HFFc6 (cell line): ENCODE results near the gene ANKS1A. TPM values are rescaled to one million over a fixed set of nuclear protein-coding genes. Genes with fewer than 3 reads are reported as not detected.

Source experiments
- DNase-seq: peaks from one replicate; pipeline ENCODE4 v3.0.0-alpha.2; 2018
- H3K27ac Mint-ChIP-seq: 2 replicates; pipeline ENCODE4 v1.8.0; 2020; ENCODE audit warnings: mild to moderate bottlenecking, mixed read lengths
- H3K27me3 Mint-ChIP-seq: 2 replicates; pipeline ENCODE4 v1.8.0; 2021; ENCODE audit warnings: mild to moderate bottlenecking, moderate library complexity, mixed read lengths; ENCODE audit not compliant: insufficient read depth
- H3K36me3 Mint-ChIP-seq: 2 replicates; pipeline ENCODE4 v1.8.0; 2021; ENCODE audit warnings: low read depth, mixed read lengths
- H3K4me1 Mint-ChIP-seq: 2 replicates; pipeline ENCODE4 v1.8.0; 2020; ENCODE audit warnings: low read depth, mixed read lengths
- H3K4me3 Mint-ChIP-seq: 2 replicates; pipeline ENCODE4 v1.8.0; 2020; ENCODE audit warnings: mild to moderate bottlenecking, moderate library complexity, mixed read lengths
- H3K9me3 Mint-ChIP-seq: 2 replicates; pipeline ENCODE4 v1.8.0; 2020; ENCODE audit warnings: mild to moderate bottlenecking, mixed read lengths
- CTCF ChIP-seq: fragments of 200-600 bp; sonication (generic); IDR thresholded peaks from 2 replicates; pipeline ENCODE4 v1.5.0; 2021; ENCODE audit warnings: antibody characterized with exemption, mild to moderate bottlenecking
- total RNA-seq, 6 experiments: library from RNA; stranded (reverse); fragmentation: NEBNext Ultra II Directional; extraction: Animal tissue kit (Norgen Biotek cat#: 25700); gene quantifications; 2 replicates in 1 of 6; 3 replicates in 5 of 6; pipeline ENCODE4 v1.2.3, GENCODE V29; 2021

Gene ANKS1A
- total RNA-seq, 6 experiments from 2014 or later: 11.6 to 13.5 (median 13.1) TPM

- H3K27ac Mint-ChIP-seq: no peak overlapping the region
- no peak for TF ChIP-seq CTCF
- no peaks in the 10 kb centered on the region for H3K9me3 Mint-ChIP-seq
- H3K27me3 Mint-ChIP-seq: peaks cover 7% of the 10 kb centered on the region
- peaks cover 12% of the 10 kb centered on the region for H3K4me1 Mint-ChIP-seq
- no peak for DNase-seq
- no peak overlapping the region for H3K4me3 Mint-ChIP-seq
- H3K36me3 Mint-ChIP-seq: no peaks in the 10 kb centered on the region; the same call in 1 of the 2 replicates
Measured at GRCh38 chr6:35083507-35083906, 194.5 kb downstream of the ANKS1A start.

- Mint-ChIP-seq H3K27me3 (peaks cover 7% of the 10 kb centered on the region), H3K36me3 (no peaks in the 10 kb centered on the region; the same call in 1 of the 2 replicates)
Measured at GRCh38 chr6:35084041-35084491, 195.0 kb downstream of the ANKS1A start.

GRCh38 chr6:35084511-35085203, 195.6 kb downstream of the ANKS1A start:
- no peak for TF ChIP-seq CTCF
- Mint-ChIP-seq H3K4me1 (peaks cover 24% of the 10 kb centered on the region), H3K4me3 (no peak overlapping the region), H3K27ac (no peak overlapping the region), H3K36me3 (peaks cover 4% of the 10 kb centered on the region; the same call in 1 of the 2 replicates), H3K27me3 (peaks cover 7% of the 10 kb centered on the region), H3K9me3 (no peaks in the 10 kb centered on the region)
- DNase-seq: no peak

More at GRCh38 chr6:35084041-35084491, 195.0 kb downstream of the ANKS1A start:
- Mint-ChIP-seq H3K4me3 (no peak overlapping the region), H3K9me3 (no peaks in the 10 kb centered on the region), H3K4me1 (peaks cover 18% of the 10 kb centered on the region), H3K27ac (no peak overlapping the region)
- TF ChIP-seq CTCF: no peak
- no peak for DNase-seq

GRCh38 chr6:35085359-35086281, 196.6 kb downstream of the ANKS1A start:
- no peak for TF ChIP-seq CTCF

GRCh38 chr6:35086282-35086632, 197.2 kb downstream of the ANKS1A start:
- DNase-seq: no peak
- Mint-ChIP-seq H3K4me3 (no peak overlapping the region), H3K36me3 (peaks cover 5% of the 10 kb centered on the region; the same call in 1 of the 2 replicates), H3K4me1 (peaks cover 37% of the 10 kb centered on the region), H3K27ac (no peak overlapping the region), H3K9me3 (no peaks in the 10 kb centered on the region), H3K27me3 (peaks cover 6% of the 10 kb centered on the region)
- TF ChIP-seq CTCF: no peak

More at GRCh38 chr6:35085359-35086281, 196.6 kb downstream of the ANKS1A start:
- H3K4me3 Mint-ChIP-seq: no peak overlapping the region
- peaks cover 33% of the 10 kb centered on the region for H3K4me1 Mint-ChIP-seq
- peaks cover 7% of the 10 kb centered on the region for H3K27me3 Mint-ChIP-seq
- no peak for DNase-seq
- no peaks in the 10 kb centered on the region for H3K9me3 Mint-ChIP-seq
- H3K36me3 Mint-ChIP-seq: peaks cover 5% of the 10 kb centered on the region; the same call in 1 of the 2 replicates
- no peak overlapping the region for H3K27ac Mint-ChIP-seq
